ENCODE measurements around the gene NFATC2. TPM values are rescaled to one million over a fixed set of nuclear protein-coding genes. Genes with fewer than 3 reads are reported as not detected.

The NFATC2 gene
- total RNA-seq, 1 experiment from 2014 or later = 5.0 TPM

- TF ChIP-seq POLR2A (IDR thresholded peaks at IDR 0.05; ENCODE audit: borderline replicate concordance, extremely low read depth, insufficient read depth, insufficient read length) = no peak
- no peak for TF ChIP-seq TCF7L2 (IDR thresholded peaks at IDR 0.05; ENCODE audit: borderline replicate concordance, extremely low read depth, insufficient read depth, insufficient read length)
- no peak for TF ChIP-seq EZH2 (IDR thresholded peaks at IDR 0.05)
- TF ChIP-seq SRF (IDR thresholded peaks at IDR 0.05; ENCODE audit: low read depth) = no peak
- TF ChIP-seq, protein P1, sequence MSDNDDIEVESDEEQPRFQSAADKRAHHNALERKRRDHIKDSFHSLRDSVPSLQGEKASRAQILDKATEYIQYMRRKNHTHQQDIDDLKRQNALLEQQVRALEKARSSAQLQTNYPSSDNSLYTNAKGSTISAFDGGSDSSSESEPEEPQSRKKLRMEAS (IDR thresholded peaks at IDR 0.05) = no peak
- no peak for TF ChIP-seq JUND (IDR thresholded peaks at IDR 0.05)
- TF ChIP-seq CTCF (IDR thresholded peaks at IDR 0.05 in 2 of 3, conservative IDR thresholded peaks at IDR 0.05 in 1 of 3; ENCODE audit: borderline replicate concordance in 1 of 3, insufficient read depth in 1 of 3, low read depth in 2 of 3, low read length in 2 of 3) = no peak
- TF ChIP-seq RAD21 (IDR thresholded peaks at IDR 0.05; ENCODE audit: low read depth) = no peak
- ChIA-PET POLR2A (no interaction called here), RAD21 (ENCODE audit: low non-redundant PET in 1 of 2, low total read pairs in 2 of 2, uncharacterized antibody in 2 of 2, unreplicated experiment in 2 of 2) (interaction anchor here in 1 of 2 experiments (0.5 kb wide), 1 partner anchor 143 kb away, joined by 7 read pairs; no protein-coding TSS in a partner anchor), CTCF (no interaction called here)
- H3K9ac ChIP-seq (ENCODE audit: low read length) = no peak overlapping the region
- H2AFZ ChIP-seq (ENCODE audit: low read depth, low read length, poor library complexity, severe bottlenecking) = no peak overlapping the region
- no peaks in the 10 kb centered on the region for H4K20me1 ChIP-seq (ENCODE audit: insufficient read depth)
- no peak overlapping the region for H3K4me3 ChIP-seq (replicated peaks in 1 of 2; ENCODE audit: low read depth in 1 of 2, low read length in 2 of 2)
- no peak for ATAC-seq
- no peaks in the 10 kb centered on the region for H3K9me2 ChIP-seq (ENCODE audit: insufficient read depth)
- H3K27me3 ChIP-seq (ENCODE audit: insufficient read depth, low read length) = no peaks in the 10 kb centered on the region
- intact Hi-C loops (cut with micrococcal nuclease) = no loop called here
- H3K9me3 ChIP-seq (ENCODE audit: control insufficient read depth in 1 of 2, insufficient read depth in 1 of 2, low read depth in 1 of 2, low read length in 2 of 2) = no peaks in the 10 kb centered on the region
- H3K36me3 ChIP-seq (ENCODE audit: control insufficient read depth in 1 of 2, insufficient read depth in 2 of 2, low read length in 2 of 2) = no peaks in the 10 kb centered on the region
- no peaks in the 10 kb centered on the region for H3K79me2 ChIP-seq (ENCODE audit: insufficient read depth, low read length)
- no peak for DNase-seq (ENCODE audit: low read depth, low spot score)
- H3K4me1 ChIP-seq (ENCODE audit: control insufficient read depth in 1 of 2, insufficient read depth in 2 of 2, low read length in 2 of 2) = no peaks in the 10 kb centered on the region
- no peak overlapping the region for H3K4me2 ChIP-seq (ENCODE audit: low read length)
- H3K27ac ChIP-seq (ENCODE audit: low read depth, low read length) = no peak overlapping the region
- no TSS peak for BruUV-seq (replicated peaks)
These were observed 30.5 kb downstream of the NFATC2 start for GRCh38 chr20:51511861-51512619.

Data from HCT116 (cell line).